H9 (cell line): ENCODE results near the gene TBXAS1. TPM values are rescaled to one million over a fixed set of nuclear protein-coding genes. Genes with fewer than 3 reads are reported as not detected.

Source experiments
- DNase-seq: peaks from one replicate; pipeline ENCODE4 v3.0.0-alpha.2; 2017
- H2AFZ ChIP-seq: one replicate; pipeline ENCODE4 v1.6.1; 2013; ENCODE audit warnings: mild to moderate bottlenecking, low read length, control low read depth, moderate library complexity
- H2AK5ac ChIP-seq: 2 replicates; pipeline ENCODE4 v1.6.1; 2013; ENCODE audit warnings: low read length, control low read depth, mixed read lengths; ENCODE audit not compliant: insufficient read length
- H2BK120ac ChIP-seq: one replicate; pipeline ENCODE4 v1.6.1; 2013; ENCODE audit warnings: low read depth, mild to moderate bottlenecking, low read length, control low read depth, inconsistent platforms; ENCODE audit not compliant: poor library complexity, severe bottlenecking
- H2BK12ac ChIP-seq: 2 replicates; pipeline ENCODE4 v1.6.1; 2013; ENCODE audit warnings: low read length, control low read depth, mixed read lengths, low read depth; ENCODE audit not compliant: insufficient read length
- H2BK15ac ChIP-seq: 2 replicates; pipeline ENCODE4 v1.6.1; 2013; ENCODE audit warnings: low read depth, low read length, control low read depth
- H2BK20ac ChIP-seq: one replicate; pipeline ENCODE4 v1.6.1; 2013; ENCODE audit warnings: low read depth, mild to moderate bottlenecking, low read length, control low read depth, inconsistent platforms; ENCODE audit not compliant: poor library complexity, severe bottlenecking
- H2BK5ac ChIP-seq: 2 replicates; pipeline ENCODE4 v1.6.1; 2013; ENCODE audit warnings: low read length, control low read depth, mixed read lengths; ENCODE audit not compliant: insufficient read length
- H3K14ac ChIP-seq: 2 replicates; pipeline ENCODE4 v1.6.1; 2013; ENCODE audit warnings: low read length, control low read depth; ENCODE audit not compliant: insufficient read depth
- H3K18ac ChIP-seq: 2 replicates; pipeline ENCODE4 v1.6.1; 2013; ENCODE audit warnings: low read depth, mild to moderate bottlenecking, mixed read lengths, low read length, control low read depth; ENCODE audit not compliant: insufficient read length
- H3K23ac ChIP-seq: 2 replicates; pipeline ENCODE4 v1.6.1; 2013; ENCODE audit warnings: low read length, control low read depth, mixed read lengths, low read depth; ENCODE audit not compliant: insufficient read length
- H3K23me2 ChIP-seq: 2 replicates; pipeline ENCODE4 v1.6.1; 2013; ENCODE audit warnings: low read depth, mild to moderate bottlenecking, mixed read lengths, low read length, control low read depth; ENCODE audit not compliant: insufficient read length, poor library complexity, severe bottlenecking
- H3K27ac ChIP-seq: 2 replicates; pipeline ENCODE4 v1.5.1; 2013; ENCODE audit warnings: low read length, control low read depth, mixed read lengths, low read depth; ENCODE audit not compliant: insufficient read length
- H3K27me3 ChIP-seq: 2 replicates; pipeline ENCODE4 v1.6.1; 2013; ENCODE audit warnings: low read length, control low read depth, inconsistent platforms; ENCODE audit not compliant: insufficient read depth
- H3K4ac ChIP-seq: 2 replicates; pipeline ENCODE4 v1.6.1; 2013; ENCODE audit warnings: low read depth, mild to moderate bottlenecking, control low read depth, inconsistent platforms, low read length, moderate library complexity
- H3K4me1 ChIP-seq: 2 replicates; pipeline ENCODE4 v1.6.1; 2013; ENCODE audit warnings: low read length, control low read depth, inconsistent platforms; ENCODE audit not compliant: insufficient read depth
- H3K4me2 ChIP-seq: 2 replicates; pipeline ENCODE4 v1.6.1; 2013; ENCODE audit warnings: low read length, control low read depth, mixed read lengths; ENCODE audit not compliant: insufficient read length, insufficient read depth
- H3K56ac ChIP-seq: 2 replicates; pipeline ENCODE4 v1.6.1; 2013; ENCODE audit warnings: low read depth, mild to moderate bottlenecking, mixed read lengths, low read length, control low read depth; ENCODE audit not compliant: insufficient read length
- H3K79me1 ChIP-seq: 2 replicates; pipeline ENCODE4 v1.6.1; 2013; ENCODE audit warnings: low read depth, mild to moderate bottlenecking, moderate library complexity, low read length, control low read depth, inconsistent platforms; ENCODE audit not compliant: insufficient read depth, poor library complexity, severe bottlenecking
- H3K79me2 ChIP-seq: 2 replicates; pipeline ENCODE4 v1.6.1; 2013; ENCODE audit warnings: low read length, control low read depth, inconsistent platforms; ENCODE audit not compliant: insufficient read depth
- H3K9ac ChIP-seq: 2 replicates; pipeline ENCODE4 v1.6.1; 2013; ENCODE audit warnings: low read length, control low read depth, mixed read lengths; ENCODE audit not compliant: insufficient read length; ENCODE audit errors: extremely low read depth
- H3K9me3 ChIP-seq: one replicate; pipeline ENCODE4 v1.6.1; 2013; ENCODE audit warnings: low read depth, low read length, inconsistent platforms; ENCODE audit not compliant: control insufficient read depth
- H3T11ph ChIP-seq: one replicate; pipeline ENCODE4 v1.6.1; 2013; ENCODE audit warnings: mild to moderate bottlenecking, low read length, control low read depth, inconsistent platforms
- H4K20me1 ChIP-seq: one replicate; pipeline ENCODE4 v1.6.1; 2013; ENCODE audit not compliant: control insufficient read depth, insufficient read length, insufficient read depth
- H4K5ac ChIP-seq: 2 replicates; pipeline ENCODE4 v1.6.1; 2013; ENCODE audit warnings: low read depth, mild to moderate bottlenecking, mixed read lengths, low read length, control low read depth; ENCODE audit not compliant: insufficient read length
- H4K8ac ChIP-seq: replicated peaks from 2 replicates; pipeline ENCODE4 v1.6.1; 2013; ENCODE audit warnings: low read length, control low read depth, mixed read lengths, low read depth; ENCODE audit not compliant: insufficient read length
- H4K91ac ChIP-seq: 2 replicates; pipeline ENCODE4 v1.6.1; 2013; ENCODE audit warnings: low read depth, mild to moderate bottlenecking, moderate library complexity, mixed read lengths, low read length, control low read depth; ENCODE audit not compliant: insufficient read length
- H3K27ac Mint-ChIP-seq, 3 experiments: 2 replicates in 2 of 3; 3 replicates in 1 of 3; pipeline ENCODE4 v1.8.0; 2020 to 2021; ENCODE audit warnings: mixed read lengths in 3 of 3, mild to moderate bottlenecking in 1 of 3, moderate library complexity in 1 of 3
- H3K27me3 Mint-ChIP-seq: 2 replicates; pipeline ENCODE4 v1.8.0; 2021; ENCODE audit warnings: low read depth, mild to moderate bottlenecking, moderate library complexity, mixed read lengths
- H3K36me3 Mint-ChIP-seq, 3 experiments: 2 replicates in 2 of 3; 3 replicates in 1 of 3; pipeline ENCODE4 v1.8.0; 2020 to 2021; ENCODE audit warnings: low read depth in 3 of 3, mixed read lengths in 3 of 3; ENCODE audit not compliant: insufficient read depth in 1 of 3
- H3K4me1 Mint-ChIP-seq, 2 experiments: 2 replicates each; pipeline ENCODE4 v1.8.0; 2020; ENCODE audit warnings: mixed read lengths in 2 of 2
- H3K4me3 Mint-ChIP-seq, 2 experiments: 2 replicates in 1 of 2; 3 replicates in 1 of 2; pipeline ENCODE4 v1.8.0; 2020 to 2021; ENCODE audit warnings: mild to moderate bottlenecking in 2 of 2, mixed read lengths in 2 of 2, moderate library complexity in 1 of 2
- H3K9me3 Mint-ChIP-seq, 2 experiments: 2 replicates in 1 of 2; 3 replicates in 1 of 2; pipeline ENCODE4 v1.8.0; 2020; ENCODE audit warnings: mild to moderate bottlenecking in 2 of 2, mixed read lengths in 2 of 2, moderate library complexity in 1 of 2
- WGBS: extraction: QIAGEN DNeasy Blood & Tissue Kit; methylation state at CpG from one replicate; pipeline ENCODE4 v1.1.7; 2013; ENCODE audit warnings: missing lambda C conversion rate, low lambda C conversion rate, mixed read lengths; ENCODE audit not compliant: insufficient read length; ENCODE audit errors: extremely low coverage; 5-methylcytosine and 5-hydroxymethylcytosine counted together
- total RNA-seq: library from RNA; stranded (reverse); gene quantifications from 2 replicates; pipeline ENCODE4 v1.2.1, GENCODE V29; 2021
- TF ChIP-seq, protein P1 (sequence below): fragments of 200-600 bp; sonication (generic); conservative IDR thresholded peaks from 3 replicates; pipeline ENCODE4 v1.8.0; 2021; ENCODE audit warnings: antibody characterized with exemption, mild to moderate bottlenecking

The TBXAS1 gene
- total RNA-seq, 1 experiment from 2014 or later = 0.39 TPM

DNA sequence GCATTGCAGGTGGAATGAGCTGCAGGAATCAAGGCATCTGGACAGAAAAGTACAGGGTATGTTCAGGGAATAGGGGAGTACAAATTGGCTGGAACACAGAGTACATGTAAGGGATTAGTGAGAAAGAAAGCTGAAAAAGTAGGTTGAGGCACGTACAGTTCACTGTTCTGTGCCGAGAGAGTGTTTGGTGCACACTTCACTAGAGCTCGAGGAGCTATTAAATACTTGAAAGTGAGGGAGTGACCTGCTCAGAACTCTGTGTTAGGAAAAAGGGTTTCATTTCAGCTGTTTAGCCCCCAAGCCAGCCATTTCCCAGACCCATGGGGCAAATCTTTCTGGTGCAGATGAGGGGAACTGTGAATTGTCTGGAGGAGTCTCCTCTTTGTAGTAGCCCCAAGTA lies 115.2 kb downstream of the TBXAS1 start:
- no peak overlapping the region for H3K27ac ChIP-seq
- no peak overlapping the region for H3K14ac ChIP-seq
- H3K23me2 ChIP-seq = no peaks in the 10 kb centered on the region
- H2AFZ ChIP-seq = no peak overlapping the region
- no peak for DNase-seq
- no peak overlapping the region for H3K4me2 ChIP-seq
- Mint-ChIP-seq H3K27ac (no peak overlapping the region), H3K4me1 (peaks cover 6 to 10% of the 10 kb centered on the region in 2 experiments; a peak in 2 of 4 replicates), H3K36me3 (peaks cover 0 to 13% (median 6%) of the 10 kb centered on the region in 3 experiments; a peak in 6 of 7 replicates), H3K9me3 (peaks cover 10 to 16% of the 10 kb centered on the region in 2 experiments; a peak in 4 of 5 replicates), H3K4me3 (no peak overlapping the region), H3K27me3 (peaks cover 11% of the 10 kb centered on the region)
- no peak overlapping the region for H2BK12ac ChIP-seq
- H2BK5ac ChIP-seq = no peak overlapping the region
- no peak overlapping the region for H2BK20ac ChIP-seq
- H3K18ac ChIP-seq = no peak overlapping the region
- no peaks in the 10 kb centered on the region for H3K9me3 ChIP-seq
- H4K5ac ChIP-seq = no peak overlapping the region
- H4K91ac ChIP-seq = no peak overlapping the region
- no peak overlapping the region for H3K9ac ChIP-seq
- H2AK5ac ChIP-seq = no peak overlapping the region
- no peak overlapping the region for H2BK15ac ChIP-seq
- H4K20me1 ChIP-seq = no peaks in the 10 kb centered on the region
- no peak overlapping the region for H3K23ac ChIP-seq
- no peak overlapping the region for H3K56ac ChIP-seq
- no peaks in the 10 kb centered on the region for H3K4me1 ChIP-seq
- no peaks in the 10 kb centered on the region for H3K79me2 ChIP-seq
- H3K79me1 ChIP-seq = no peaks in the 10 kb centered on the region
- H3K4ac ChIP-seq = no peak overlapping the region
- no CpG with 5 or more reads among the region's 3 CpGs for WGBS
- TF ChIP-seq, protein P1, sequence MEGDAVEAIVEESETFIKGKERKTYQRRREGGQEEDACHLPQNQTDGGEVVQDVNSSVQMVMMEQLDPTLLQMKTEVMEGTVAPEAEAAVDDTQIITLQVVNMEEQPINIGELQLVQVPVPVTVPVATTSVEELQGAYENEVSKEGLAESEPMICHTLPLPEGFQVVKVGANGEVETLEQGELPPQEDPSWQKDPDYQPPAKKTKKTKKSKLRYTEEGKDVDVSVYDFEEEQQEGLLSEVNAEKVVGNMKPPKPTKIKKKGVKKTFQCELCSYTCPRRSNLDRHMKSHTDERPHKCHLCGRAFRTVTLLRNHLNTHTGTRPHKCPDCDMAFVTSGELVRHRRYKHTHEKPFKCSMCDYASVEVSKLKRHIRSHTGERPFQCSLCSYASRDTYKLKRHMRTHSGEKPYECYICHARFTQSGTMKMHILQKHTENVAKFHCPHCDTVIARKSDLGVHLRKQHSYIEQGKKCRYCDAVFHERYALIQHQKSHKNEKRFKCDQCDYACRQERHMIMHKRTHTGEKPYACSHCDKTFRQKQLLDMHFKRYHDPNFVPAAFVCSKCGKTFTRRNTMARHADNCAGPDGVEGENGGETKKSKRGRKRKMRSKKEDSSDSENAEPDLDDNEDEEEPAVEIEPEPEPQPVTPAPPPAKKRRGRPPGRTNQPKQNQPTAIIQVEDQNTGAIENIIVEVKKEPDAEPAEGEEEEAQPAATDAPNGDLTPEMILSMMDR = no peak
- no peaks in the 10 kb centered on the region for H3K27me3 ChIP-seq
- H4K8ac ChIP-seq = no peak overlapping the region
- H2BK120ac ChIP-seq = no peak overlapping the region
- H3T11ph ChIP-seq = no peak overlapping the region
